IMR-90 (cell line): Measurements from ENCODE around the gene ANKRD52. TPM values are rescaled to one million over a fixed set of nuclear protein-coding genes. Genes with fewer than 3 reads are reported as not detected.

ENCODE experiments used
- ATAC-seq: fragments of 200-7000 bp; cut with Tn5 transposase; 2 replicates; pipeline ENCODE4 v1.9.1; 2020; ENCODE audit warnings: low read depth, mild to moderate bottlenecking, moderate library complexity
- BruUV-seq: library from RNA; stranded (reverse); fragments of 400-500 nt; replicated peaks from 2 replicates; lab custom pipeline; 2021; lab: Mats Ljungman, UMichigan
- CTCF ChIA-PET: fragments of 300-600 bp; formaldehyde crosslinking; extraction: SDS; loops from one replicate; lab custom pipeline; 2021; ENCODE audit warnings: antibody characterized with exemption; lab: Yijun Ruan, JAX
- POLR2A ChIA-PET: fragments of 300-600 bp; sonication (Branson Sonifier 250); formaldehyde crosslinking; loops from one replicate; lab custom pipeline; 2022; ENCODE audit warnings: antibody characterized with exemption; ENCODE audit not compliant: unreplicated experiment; lab: Charles Lee
- DNase-seq: peaks from one replicate; pipeline ENCODE4 v3.0.0; 2013
- H2AFZ ChIP-seq: replicated peaks from 2 replicates; pipeline ENCODE3; 2013; ENCODE audit warnings: low read length, mild to moderate bottlenecking; ENCODE audit not compliant: poor library complexity
- H2AK5ac ChIP-seq: 2 replicates; pipeline ENCODE4 v1.6.1; 2013; ENCODE audit warnings: low read depth, low read length, inconsistent platforms
- H2AK9ac ChIP-seq: replicated peaks from 2 replicates; pipeline ENCODE3; 2013; ENCODE audit warnings: mild to moderate bottlenecking, low read depth, low read length, moderate library complexity; ENCODE audit not compliant: poor library complexity
- H2BK120ac ChIP-seq: 2 replicates; pipeline ENCODE4 v1.6.1; 2013; ENCODE audit warnings: low read depth, low read length, inconsistent platforms
- H2BK15ac ChIP-seq: 3 replicates; pipeline ENCODE4 v1.6.1; 2013; ENCODE audit warnings: low read depth, low read length, inconsistent platforms
- H2BK20ac ChIP-seq: 2 replicates; pipeline ENCODE4 v1.6.1; 2013; ENCODE audit warnings: low read depth, mild to moderate bottlenecking, inconsistent platforms, low read length, moderate library complexity
- H2BK5ac ChIP-seq: 2 replicates; pipeline ENCODE4 v1.6.1; 2013; ENCODE audit warnings: mild to moderate bottlenecking, low read depth, low read length, inconsistent platforms; ENCODE audit not compliant: poor library complexity, severe bottlenecking
- H3K14ac ChIP-seq: replicated peaks from 2 replicates; pipeline ENCODE4 v1.6.1; 2013; ENCODE audit warnings: low read depth, low read length, inconsistent platforms
- H3K18ac ChIP-seq: 2 replicates; pipeline ENCODE4 v1.6.1; 2013; ENCODE audit warnings: low read depth, low read length, control low read depth
- H3K23ac ChIP-seq: 2 replicates; pipeline ENCODE4 v1.6.1; 2013; ENCODE audit warnings: low read depth, low read length, inconsistent platforms
- H3K27ac ChIP-seq: 2 replicates; pipeline ENCODE4 v1.5.1; 2013; ENCODE audit warnings: mild to moderate bottlenecking, control low read depth, low read length; ENCODE audit not compliant: insufficient read depth
- H3K27me3 ChIP-seq: 2 replicates; pipeline ENCODE4 v1.6.1; 2013; ENCODE audit warnings: low read length; ENCODE audit not compliant: control insufficient read depth, insufficient read depth
- H3K36me3 ChIP-seq: 2 replicates; pipeline ENCODE4 v1.6.1; 2013; ENCODE audit warnings: low read length, mixed read lengths; ENCODE audit not compliant: control insufficient read depth, insufficient read depth
- H3K4ac ChIP-seq: 2 replicates; pipeline ENCODE4 v1.6.1; 2013; ENCODE audit warnings: low read depth, low read length, inconsistent platforms
- H3K4me1 ChIP-seq: 2 replicates; pipeline ENCODE4 v1.6.1; 2013; ENCODE audit warnings: low read length, mixed read lengths; ENCODE audit not compliant: control insufficient read depth, insufficient read depth
- H3K4me2 ChIP-seq: 2 replicates; pipeline ENCODE4 v1.6.1; 2013; ENCODE audit warnings: low read depth, mild to moderate bottlenecking, control low read depth, low read length, moderate library complexity
- H3K4me3 ChIP-seq: 2 replicates; pipeline ENCODE4 v1.5.1; 2013; ENCODE audit warnings: low read depth, mild to moderate bottlenecking, control low read depth, low read length, moderate library complexity; ENCODE audit not compliant: insufficient read depth
- H3K56ac ChIP-seq: 2 replicates; pipeline ENCODE4 v1.6.1; 2013; ENCODE audit warnings: low read length, inconsistent platforms; ENCODE audit not compliant: insufficient read depth; ENCODE audit errors: extremely low read depth
- H3K79me1 ChIP-seq, 2 experiments: 2 replicates each; pipeline ENCODE4 v1.6.1; 2013; ENCODE audit warnings: low read length in 2 of 2, inconsistent platforms in 1 of 2, low read depth in 1 of 2
- H3K9ac ChIP-seq: 2 replicates; pipeline ENCODE4 v1.6.1; 2013; ENCODE audit warnings: low read depth, low read length, control low read depth
- H3K9me1 ChIP-seq: 2 replicates; pipeline ENCODE4 v1.6.1; 2013; ENCODE audit warnings: low read length, inconsistent platforms; ENCODE audit not compliant: insufficient read depth
- H3K9me3 ChIP-seq: 2 replicates; pipeline ENCODE4 v1.6.1; 2013; ENCODE audit warnings: low read length; ENCODE audit not compliant: control insufficient read depth, insufficient read depth
- H4K20me1 ChIP-seq: 2 replicates; pipeline ENCODE4 v1.6.1; 2013; ENCODE audit warnings: low read length, inconsistent platforms; ENCODE audit not compliant: insufficient read depth
- H4K5ac ChIP-seq: 2 replicates; pipeline ENCODE4 v1.6.1; 2013; ENCODE audit warnings: mild to moderate bottlenecking, low read depth, low read length, control low read depth
- H4K8ac ChIP-seq, 2 experiments: 2 replicates each; pipeline ENCODE4 v1.6.1; 2013; ENCODE audit warnings: low read depth in 2 of 2, low read length in 2 of 2, control low read depth in 1 of 2, inconsistent platforms in 1 of 2
- H4K91ac ChIP-seq: 2 replicates; pipeline ENCODE4 v1.6.1; 2013; ENCODE audit warnings: low read depth, low read length, inconsistent platforms; ENCODE audit not compliant: insufficient read depth
- CEBPB ChIP-seq: IDR thresholded peaks from 2 replicates; pipeline ENCODE4 v1.6.1; 2012; ENCODE audit warnings: low read depth, low read length, improper control_type of control experiment
- CTCF ChIP-seq: conservative IDR thresholded peaks from 2 replicates; pipeline ENCODE4 v1.5.1; 2012; ENCODE audit warnings: mild to moderate bottlenecking, low read depth, low read length, improper control_type of control experiment
- ELK1 ChIP-seq: fragments of 150-350 bp; IDR thresholded peaks from 2 replicates; pipeline ENCODE4 v1.6.1; 2016; ENCODE audit warnings: low read depth, mild to moderate bottlenecking, low read length, moderate library complexity, borderline replicate concordance
- MAFK ChIP-seq: IDR thresholded peaks from 2 replicates; pipeline ENCODE4 v1.6.1; 2012; ENCODE audit warnings: low read depth, low read length, improper control_type of control experiment
- RAD21 ChIP-seq: IDR thresholded peaks from 2 replicates; pipeline ENCODE4 v1.6.1; 2012; ENCODE audit warnings: low read length, improper control_type of control experiment
- SMC3 ChIP-seq: fragments of 150-350 bp; IDR thresholded peaks from 2 replicates; pipeline ENCODE4 v1.6.1; 2016; ENCODE audit warnings: low read depth, mild to moderate bottlenecking, antibody characterized with exemption, low read length, moderate library complexity
- WGBS, 2 experiments: methylation state at CpG; one replicate each; pipeline versions ENCODE4 v1.1.5 to v1.1.7; 2013; ENCODE audit warnings: missing lambda C conversion rate in 2 of 2; ENCODE audit not compliant: insufficient read length in 1 of 2; ENCODE audit errors: extremely low coverage in 2 of 2; 5-methylcytosine and 5-hydroxymethylcytosine counted together
- dilution Hi-C: fragments of 300-500 bp; cut with HindIII; formaldehyde crosslinking; loops from one replicate; pipeline ENCODE4 v1.14.3; 2018; ENCODE audit warnings: low sequenced_read_pairs; ENCODE audit not compliant: unreplicated experiment
- in situ Hi-C: fragments of 300-500 bp; cut with MboI; formaldehyde crosslinking; loops from 3 replicates; pipeline ENCODE4 v1.14.3; 2019; ENCODE audit warnings: low sequenced_read_pairs, inconsistent platforms, mixed read lengths
- intact Hi-C: fragments of 100-400 bp; cut with micrococcal nuclease; formaldehyde crosslinking; loops from 2 replicates; pipeline ENCODE4 v1.10.0; 2022
- polyA plus RNA-seq, 3 experiments: library from polyadenylated mRNA; depleted of rRNA; stranded (reverse); fragments of >200 nt; gene quantifications; 2 replicates each; pipeline ENCODE4 v1.2.3, GENCODE V29; 2012; ENCODE audit warnings: low replicate concordance in 1 of 3
- total RNA-seq: library from RNA; depleted of rRNA; stranded (reverse); fragments of >200 nt; gene quantifications from 2 replicates; pipeline ENCODE4 v1.2.3, GENCODE V29; 2012

The ANKRD52 gene
- total and polyA plus RNA-seq, 2 of the 4 experiments (the other 2 are of a cell fraction): 15.4 to 35.9 TPM

- H2AK5ac ChIP-seq: peak overlapping the region; percentile 70; the same call in 1 of the 2 replicates
- dilution Hi-C loops: no loop called here
- H4K20me1 ChIP-seq: peaks cover 13% of the 10 kb centered on the region
- H3K36me3 ChIP-seq: peaks cover 45% of the 10 kb centered on the region
- no peak overlapping the region for H2BK15ac ChIP-seq
- no peak overlapping the region for H3K9ac ChIP-seq
- TF ChIP-seq ELK1 (no peak), RAD21 (peak; percentile 57), CTCF (peak; percentile 58), CEBPB (peak; percentile 72), SMC3 (peak; percentile 44), MAFK (0 out of 2 replicates have a peak, but pooled peaks have one; percentile 10)
- intact Hi-C loops: loop anchor here (2.0 kb wide), 1 partner anchor 14 kb away; the partner anchor contains the start of gene RNF41
- no peak overlapping the region for H2BK5ac ChIP-seq
- H3K14ac ChIP-seq: no peak overlapping the region
- no TSS peak for BruUV-seq
- ChIA-PET CTCF (interaction anchor here (1.2 to 1.5 kb wide), 2 partner anchors 9 to 15 kb away, joined by 4 to 6 read pairs; partner anchors contain the start of gene RNF41), POLR2A (interaction anchor here (1.3 kb wide), 1 partner anchor 15 kb away, joined by 4 read pairs; the partner anchor contains the start of gene RNF41)
- peak overlapping the region; percentile 81 for H2AK9ac ChIP-seq
- H3K4ac ChIP-seq: no peak overlapping the region
- no peak overlapping the region for H2BK120ac ChIP-seq
- 79% methylated on average over 6 of the region's 14 CpGs; no CpG with 5 or more reads in 1 of the 2 experiments for WGBS, 2 experiments
- in situ Hi-C loops: no loop called here
- no peak overlapping the region for H3K27ac ChIP-seq
- no peak overlapping the region for H3K56ac ChIP-seq
- H4K8ac ChIP-seq: no peak overlapping the region
- H3K27me3 ChIP-seq: no peaks in the 10 kb centered on the region
- H4K91ac ChIP-seq: no peak overlapping the region
- ATAC-seq (peak; percentile 68), DNase-seq (peak; percentile 54)
- H4K5ac ChIP-seq: no peak overlapping the region
- H3K9me3 ChIP-seq: no peaks in the 10 kb centered on the region
- peaks cover 7% of the 10 kb centered on the region for H3K4me1 ChIP-seq
- H3K4me3 ChIP-seq: no peak overlapping the region
- H2AFZ ChIP-seq: no peak overlapping the region
- H3K23ac ChIP-seq: no peak overlapping the region
- H3K4me2 ChIP-seq: no peak overlapping the region
- H2BK20ac ChIP-seq: no peak overlapping the region
- peaks cover 10 to 36% of the 10 kb centered on the region in 2 experiments for H3K79me1 ChIP-seq
- H3K9me1 ChIP-seq: no peaks in the 10 kb centered on the region; the same call in 1 of the 2 replicates
- H3K18ac ChIP-seq: no peak overlapping the region
Measured at GRCh38 chr12:56206452-56207166, 51.6 kb downstream of the ANKRD52 start.
